HT-29 (cell line): ENCODE measurements around the gene OBSCN. TPM values are rescaled to one million over a fixed set of nuclear protein-coding genes. Genes with fewer than 3 reads are reported as not detected.
"Not testable (repeated sequence)": the region's sequence is repeated elsewhere in the genome, so short reads cannot be mapped to it uniquely, and the experiment has no call there.

Source experiments
- DNase-seq: peaks from one replicate; pipeline ENCODE4 v3.0.0-alpha.2; 2015; ENCODE audit warnings: low spot score
- total RNA-seq: library from RNA; depleted of rRNA; stranded (reverse); fragments of >200 nt; shearing (Covaris generic); gene quantifications from 2 replicates; pipeline ENCODE4 v1.2.3, GENCODE V29; 2014

OBSCN gene
- total RNA-seq, 1 experiment from 2014 or later = 16.7 TPM

- DNase-seq = no peak
Observed at GRCh38 chr1:228225740-228226139, 17.9 kb downstream of the OBSCN start.

GRCh38 chr1:228226141-228226874 lies 18.5 kb downstream of the OBSCN start:
- no peak for DNase-seq

- DNase-seq = peak; percentile 41
Observed at GRCh38 chr1:228226956-228227791, 19.3 kb downstream of the OBSCN start.

- DNase-seq = not testable (repeated sequence)
Observed at GRCh38 chr1:228228147-228228546, 20.3 kb downstream of the OBSCN start.

- peak; percentile 29 for DNase-seq
Observed at GRCh38 chr1:228228601-228229074, 20.8 kb downstream of the OBSCN start.

GRCh38 chr1:228231189-228231588 lies 23.3 kb downstream of the OBSCN start:
- no peak for DNase-seq

GRCh38 chr1:228233136-228233535 lies 25.3 kb downstream of the OBSCN start:
- no peak for DNase-seq

- no peak for DNase-seq
Observed at GRCh38 chr1:228234921-228235320, 27.1 kb downstream of the OBSCN start.

- peak; percentile 68 for DNase-seq
Observed at GRCh38 chr1:228236744-228237143, 28.9 kb downstream of the OBSCN start.

GRCh38 chr1:228238007-228238406 lies 30.2 kb downstream of the OBSCN start:
- no peak for DNase-seq

- DNase-seq = no peak
Observed at GRCh38 chr1:228238461-228238860, 30.6 kb downstream of the OBSCN start.

GRCh38 chr1:228240411-228241240 lies 32.8 kb downstream of the OBSCN start:
- no peak for DNase-seq

GRCh38 chr1:228241259-228241658 lies 33.4 kb downstream of the OBSCN start:
- DNase-seq = no peak

GRCh38 chr1:228242409-228242808 lies 34.6 kb downstream of the OBSCN start:
- DNase-seq = no peak

GRCh38 chr1:228243093-228243492 lies 35.2 kb downstream of the OBSCN start:
- DNase-seq = no peak

- DNase-seq = not testable (repeated sequence)
Observed at GRCh38 chr1:228243989-228244388, 36.1 kb downstream of the OBSCN start.

GRCh38 chr1:228245111-228245510 lies 37.3 kb downstream of the OBSCN start:
- DNase-seq = no peak

GRCh38 chr1:228246216-228246900 lies 38.5 kb downstream of the OBSCN start:
- DNase-seq = no peak

GRCh38 chr1:228249513-228250305 lies 41.9 kb downstream of the OBSCN start:
- DNase-seq = no peak

- DNase-seq = not testable (repeated sequence)
Observed at GRCh38 chr1:228252476-228252875, 44.6 kb downstream of the OBSCN start.
